ENCODE measurements around the gene SORCS3. TPM values are rescaled to one million over a fixed set of nuclear protein-coding genes. Genes with fewer than 3 reads are reported as not detected.

Gene SORCS3
- total RNA-seq, 1 experiment from 2014 or later, result 0.04 TPM

DNA sequence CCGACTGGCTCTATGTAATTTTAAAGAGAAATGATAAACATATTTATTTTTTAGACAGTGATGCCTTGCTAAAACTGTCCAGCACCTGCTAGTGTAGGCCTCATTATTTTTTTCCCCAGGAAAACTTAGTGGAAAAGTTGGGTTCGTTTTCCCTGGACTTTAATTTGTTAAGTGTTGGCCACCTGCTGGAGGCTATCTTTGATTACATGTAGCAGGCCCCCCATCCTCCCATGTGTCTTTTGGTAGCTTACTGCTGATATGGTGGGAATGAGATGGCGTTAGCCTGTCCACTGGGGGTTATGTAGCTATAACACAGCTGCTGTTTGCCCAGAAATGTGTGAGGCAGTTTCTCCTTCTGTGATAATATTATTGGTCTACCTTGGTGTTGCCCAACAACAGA, 265.0 kb downstream of the SORCS3 start:
- no peaks in the 10 kb centered on the region for H4K20me1 ChIP-seq (ENCODE audit: control insufficient read depth, insufficient read depth, insufficient read length)
- no peaks in the 10 kb centered on the region; a peak in 1 of 7 replicates for H3K36me3 Mint-ChIP-seq (ENCODE audit: insufficient read depth in 1 of 3, low read depth in 3 of 3)
- no peak overlapping the region for H2AK5ac ChIP-seq (ENCODE audit: insufficient read length, low read length)
- no peaks in the 10 kb centered on the region for H3K79me2 ChIP-seq (ENCODE audit: insufficient read depth, low read length)
- H3K4me1 Mint-ChIP-seq, result peaks cover 5 to 8% of the 10 kb centered on the region in 2 experiments
- H3K27ac ChIP-seq (ENCODE audit: insufficient read length, low read depth, low read length), result no peak overlapping the region
- no peaks in the 10 kb centered on the region for H3K9me3 ChIP-seq (ENCODE audit: control insufficient read depth, low read depth, low read length)
- H2BK12ac ChIP-seq (ENCODE audit: insufficient read length, low read depth, low read length), result no peak overlapping the region
- H2BK20ac ChIP-seq (ENCODE audit: low read depth, low read length, poor library complexity, severe bottlenecking), result no peak overlapping the region
- no peak overlapping the region for H2BK15ac ChIP-seq (ENCODE audit: low read depth, low read length)
- H2BK120ac ChIP-seq (ENCODE audit: low read depth, low read length, poor library complexity, severe bottlenecking), result no peak overlapping the region
- H3K4me1 ChIP-seq (ENCODE audit: insufficient read depth, low read length), result no peaks in the 10 kb centered on the region
- H3K18ac ChIP-seq (ENCODE audit: insufficient read length, low read depth, low read length), result no peak overlapping the region
- no peak overlapping the region for H2AFZ ChIP-seq (ENCODE audit: low read length)
- no peaks in the 10 kb centered on the region for H3K27me3 ChIP-seq (ENCODE audit: insufficient read depth, low read length)
- H3K4ac ChIP-seq (ENCODE audit: low read depth, low read length), result no peak overlapping the region
- H4K5ac ChIP-seq (ENCODE audit: insufficient read length, low read depth, low read length), result no peak overlapping the region
- no peaks in the 10 kb centered on the region for H3K79me1 ChIP-seq (ENCODE audit: insufficient read depth, low read depth, low read length, poor library complexity, severe bottlenecking)
- no peak overlapping the region for H3K14ac ChIP-seq (ENCODE audit: insufficient read depth, low read length)
- H3K9ac ChIP-seq (ENCODE audit: extremely low read depth, insufficient read length, low read length), result no peak overlapping the region
- no CpG with 5 or more reads among the region's 3 CpGs for WGBS (ENCODE audit: extremely low coverage, insufficient read length, low lambda C conversion rate)
- no peak overlapping the region for H3K4me3 Mint-ChIP-seq
- no peak overlapping the region for H3T11ph ChIP-seq (ENCODE audit: low read length)
- H3K23me2 ChIP-seq (ENCODE audit: insufficient read length, low read depth, low read length, poor library complexity, severe bottlenecking), result no peaks in the 10 kb centered on the region
- TF ChIP-seq, protein P1, sequence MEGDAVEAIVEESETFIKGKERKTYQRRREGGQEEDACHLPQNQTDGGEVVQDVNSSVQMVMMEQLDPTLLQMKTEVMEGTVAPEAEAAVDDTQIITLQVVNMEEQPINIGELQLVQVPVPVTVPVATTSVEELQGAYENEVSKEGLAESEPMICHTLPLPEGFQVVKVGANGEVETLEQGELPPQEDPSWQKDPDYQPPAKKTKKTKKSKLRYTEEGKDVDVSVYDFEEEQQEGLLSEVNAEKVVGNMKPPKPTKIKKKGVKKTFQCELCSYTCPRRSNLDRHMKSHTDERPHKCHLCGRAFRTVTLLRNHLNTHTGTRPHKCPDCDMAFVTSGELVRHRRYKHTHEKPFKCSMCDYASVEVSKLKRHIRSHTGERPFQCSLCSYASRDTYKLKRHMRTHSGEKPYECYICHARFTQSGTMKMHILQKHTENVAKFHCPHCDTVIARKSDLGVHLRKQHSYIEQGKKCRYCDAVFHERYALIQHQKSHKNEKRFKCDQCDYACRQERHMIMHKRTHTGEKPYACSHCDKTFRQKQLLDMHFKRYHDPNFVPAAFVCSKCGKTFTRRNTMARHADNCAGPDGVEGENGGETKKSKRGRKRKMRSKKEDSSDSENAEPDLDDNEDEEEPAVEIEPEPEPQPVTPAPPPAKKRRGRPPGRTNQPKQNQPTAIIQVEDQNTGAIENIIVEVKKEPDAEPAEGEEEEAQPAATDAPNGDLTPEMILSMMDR (conservative IDR thresholded peaks at IDR 0.05), result peak; percentile 49
- no peak overlapping the region for H4K91ac ChIP-seq (ENCODE audit: insufficient read length, low read depth, low read length)
- no peak overlapping the region for H3K27ac Mint-ChIP-seq
- H3K4me2 ChIP-seq (ENCODE audit: insufficient read depth, insufficient read length, low read length), result no peak overlapping the region
- H3K9me3 Mint-ChIP-seq, result no peaks in the 10 kb centered on the region
- DNase-seq, result no peak
- H3K23ac ChIP-seq (ENCODE audit: insufficient read length, low read depth, low read length), result no peak overlapping the region
- no peaks in the 10 kb centered on the region; the same call in none of the 2 replicates for H3K27me3 Mint-ChIP-seq (ENCODE audit: low read depth)
- H3K56ac ChIP-seq (ENCODE audit: insufficient read length, low read depth, low read length), result no peak overlapping the region
- no peak overlapping the region for H4K8ac ChIP-seq (replicated peaks; ENCODE audit: insufficient read length, low read depth, low read length)
- no peak overlapping the region for H2BK5ac ChIP-seq (ENCODE audit: insufficient read length, low read length)

Data from H9 (cell line).